ENCODE measurements around the gene ZNF821. TPM values are rescaled to one million over a fixed set of nuclear protein-coding genes. Genes with fewer than 3 reads are reported as not detected.

ZNF821 gene, protein sequence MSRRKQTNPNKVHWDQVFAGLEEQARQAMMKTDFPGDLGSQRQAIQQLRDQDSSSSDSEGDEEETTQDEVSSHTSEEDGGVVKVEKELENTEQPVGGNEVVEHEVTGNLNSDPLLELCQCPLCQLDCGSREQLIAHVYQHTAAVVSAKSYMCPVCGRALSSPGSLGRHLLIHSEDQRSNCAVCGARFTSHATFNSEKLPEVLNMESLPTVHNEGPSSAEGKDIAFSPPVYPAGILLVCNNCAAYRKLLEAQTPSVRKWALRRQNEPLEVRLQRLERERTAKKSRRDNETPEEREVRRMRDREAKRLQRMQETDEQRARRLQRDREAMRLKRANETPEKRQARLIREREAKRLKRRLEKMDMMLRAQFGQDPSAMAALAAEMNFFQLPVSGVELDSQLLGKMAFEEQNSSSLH
- 3.7 and 3.9 TPM in 2 replicates for total RNA-seq (2014; rRNA removed; shearing (Covaris generic))

DNA sequence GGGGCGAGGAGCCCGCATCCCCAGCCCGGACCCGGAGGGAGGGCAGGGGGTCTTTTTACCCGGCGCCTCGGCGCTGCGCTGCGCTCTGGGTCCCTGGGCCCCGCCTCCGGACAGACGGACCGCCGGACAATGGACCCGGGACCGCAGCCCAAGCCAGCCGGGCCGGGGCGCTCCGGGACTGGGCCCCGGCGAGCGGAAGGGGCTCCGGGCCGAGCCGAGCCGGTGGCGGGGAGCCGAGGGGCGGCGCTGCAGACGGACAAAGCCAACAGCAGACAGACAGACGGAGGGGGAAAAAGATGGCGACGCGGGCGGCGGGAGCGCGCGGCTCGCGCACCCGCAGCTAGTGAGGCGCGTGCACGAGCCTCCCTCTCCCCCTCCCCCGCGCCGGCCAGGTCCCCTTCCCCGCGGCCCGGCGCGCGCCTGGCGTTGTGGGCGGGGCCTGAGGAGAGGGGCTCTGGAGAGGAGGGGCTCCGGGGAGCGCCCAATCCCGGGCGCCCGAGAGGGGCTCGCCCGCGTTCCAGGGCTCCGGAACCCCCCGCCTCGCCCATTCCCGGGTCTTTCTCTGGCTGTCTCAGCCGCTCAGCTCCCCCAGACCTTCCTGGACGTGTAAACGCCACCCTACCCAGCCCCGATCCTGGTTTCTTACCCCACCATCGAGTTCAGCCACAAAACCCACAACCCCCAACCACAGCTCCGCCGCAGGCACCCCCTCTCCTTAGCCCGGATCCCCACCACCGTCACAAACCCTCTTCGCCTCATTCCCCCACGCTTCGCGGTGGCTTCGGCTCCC is at the start of gene ZNF821:
Gene ZNF821, minus strand, starts transcription at position 334 of the 790 bp plus-strand sequence. CDS start 4,236 bp downstream, outside the sequence.

GRCh38 chr16:71894921-71895678 is 11.1 kb upstream of the ZNF821 start, which contains the start of gene IST1:
Gene IST1 (plus strand): TSS chr16:71895531. CDS start chr16:71915641, 20,110 bp downstream.

DNA sequence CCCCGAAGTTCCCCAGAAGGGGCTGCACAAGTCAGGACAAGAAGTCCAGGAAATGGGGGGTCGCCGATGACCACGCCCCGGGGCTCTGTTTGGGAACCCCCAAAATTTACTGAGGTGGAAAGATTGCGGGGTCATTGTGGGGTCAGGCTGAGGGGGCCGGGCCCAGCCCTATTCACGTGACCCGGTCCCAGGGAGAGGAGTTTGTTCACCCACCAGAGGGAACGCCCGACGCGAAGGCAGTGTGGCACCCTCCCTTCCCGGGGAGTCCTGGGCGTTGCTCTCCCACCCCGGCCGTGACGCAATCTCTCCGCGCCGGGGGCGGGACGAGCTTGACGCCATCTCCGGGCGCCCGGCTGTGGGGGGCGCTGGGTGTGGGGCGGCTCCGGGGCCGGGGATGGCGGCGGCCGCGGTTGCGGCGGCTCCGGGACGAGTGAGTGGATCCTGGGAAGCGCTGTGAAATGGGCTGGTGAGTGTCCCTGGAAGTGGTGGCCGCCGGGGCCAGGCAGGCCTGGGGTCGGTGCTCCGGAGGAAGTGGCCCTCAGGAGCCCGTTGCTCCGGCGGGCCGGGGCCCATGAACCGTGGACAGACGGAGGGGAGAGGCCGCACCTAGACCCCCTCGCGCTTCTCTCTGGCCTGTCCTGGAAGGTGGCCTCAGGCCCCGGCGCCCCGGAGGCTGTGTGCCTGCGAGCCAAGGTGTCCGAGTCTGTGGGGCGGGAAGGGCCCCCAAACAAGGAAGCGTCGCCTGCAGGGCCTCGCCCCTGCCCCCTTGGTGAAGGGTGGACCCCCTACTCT is 38.1 kb downstream of the ZNF821 start, which contains the start of gene ATXN1L:
Gene ATXN1L, plus strand, starts transcription at position 338 of the 792 bp plus-strand sequence. CDS start 3,765 bp downstream, outside the sequence.

Other genes with a start within 250 kb of the ZNF821 start
- gene PHLPP2, start 159.5 kb downstream of the ZNF821 start, total RNA-seq (2014; rRNA removed; shearing (Covaris generic)): 4.9 and 5.7 TPM in 2 replicates
- 69.3 and 82.5 TPM in 2 replicates for gene AP1G1, start 75.3 kb downstream of the ZNF821 start, total RNA-seq (2014; rRNA removed; shearing (Covaris generic))
- 12.2 and 14.0 TPM in 2 replicates for gene ATXN1L, start 38.2 kb downstream of the ZNF821 start, total RNA-seq (2014; rRNA removed; shearing (Covaris generic))
- gene IST1, start 11.3 kb upstream of the ZNF821 start, total RNA-seq (2014; rRNA removed; shearing (Covaris generic)): 105 and 107 TPM in 2 replicates
- gene PKD1L3, start 116.2 kb upstream of the ZNF821 start, total RNA-seq (2014; rRNA removed; shearing (Covaris generic)): not detected in 2 replicates
- gene DHODH, start 124.6 kb upstream of the ZNF821 start, total RNA-seq (2014; rRNA removed; shearing (Covaris generic)): 22.1 and 29.6 TPM in 2 replicates
- not detected in 2 replicates for gene HP, start 170.3 kb upstream of the ZNF821 start, total RNA-seq (2014; rRNA removed; shearing (Covaris generic))
- gene HPR, start 179.0 kb upstream of the ZNF821 start, total RNA-seq (2014; rRNA removed; shearing (Covaris generic)): not detected in 2 replicates
- gene TXNL4B, start 209.4 kb upstream of the ZNF821 start, total RNA-seq (2014; rRNA removed; shearing (Covaris generic)): 12.9 and 16.4 TPM in 2 replicates
- 124 and 125 TPM in 2 replicates for gene DHX38, start 209.7 kb upstream of the ZNF821 start, total RNA-seq (2014; rRNA removed; shearing (Covaris generic))

All from A375 (cell line).